ENCODE data around the gene EP400. TPM values are rescaled to one million over a fixed set of nuclear protein-coding genes. Genes with fewer than 3 reads are reported as not detected.

Gene EP400
- total RNA-seq, 6 donors from 2014 or later = 21.7 to 61.8 (median 40.4) TPM

Small RNA genes within 50 kb of the gene (small RNA-seq; reads per million reads assigned to genes)
- 0 reads per million in 4 donors for gene AC131009.3
- gene AC137590.2 = 0 reads per million in 4 donors
- 2.6 to 3.8 (median 3.4) reads per million in 4 donors for gene SNORA49

Other genes with a start within 250 kb of the EP400 start
- gene SFSWAP, start 238.9 kb upstream of the EP400 start, total RNA-seq = 100 to 1,000 TPM in 1 of 6 donors, 10 to 100 TPM in 5; 33.9 to 136 (median 51.4) TPM
- 1 to 10 TPM; 3.1 to 7.1 (median 5.9) TPM for gene MMP17, start 121.5 kb upstream of the EP400 start, total RNA-seq
- gene ULK1, start 55.3 kb upstream of the EP400 start, total RNA-seq = 10 to 100 TPM in 5 of 6 donors, 1 to 10 TPM in 1; 6.8 to 93.2 (median 40.7) TPM
- 10 to 100 TPM; 11.3 to 30.7 (median 22.5) TPM for gene PUS1, start 20.7 kb upstream of the EP400 start, total RNA-seq
- gene DDX51, start 194.4 kb downstream of the EP400 start, total RNA-seq = 10 to 100 TPM in 5 of 6 donors, 1 to 10 TPM in 1; 8.7 to 23.5 (median 19.2) TPM
- 10 to 100 TPM in 5 of 6 donors, 1 to 10 TPM in 1; 7.4 to 22.4 (median 19.2) TPM for gene NOC4L, start 194.5 kb downstream of the EP400 start, total RNA-seq

Measured in upper lobe of left lung (tissue), 6 donors.